ENCODE results near the gene TIMMDC1. TPM values are rescaled to one million over a fixed set of nuclear protein-coding genes. Genes with fewer than 3 reads are reported as not detected.
A peak's percentile ranks its signal among the peaks of the same experiment; 100 is the strongest.

TIMMDC1 gene, protein sequence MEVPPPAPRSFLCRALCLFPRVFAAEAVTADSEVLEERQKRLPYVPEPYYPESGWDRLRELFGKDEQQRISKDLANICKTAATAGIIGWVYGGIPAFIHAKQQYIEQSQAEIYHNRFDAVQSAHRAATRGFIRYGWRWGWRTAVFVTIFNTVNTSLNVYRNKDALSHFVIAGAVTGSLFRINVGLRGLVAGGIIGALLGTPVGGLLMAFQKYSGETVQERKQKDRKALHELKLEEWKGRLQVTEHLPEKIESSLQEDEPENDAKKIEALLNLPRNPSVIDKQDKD
- total RNA-seq: 100 to 1,000 TPM; 190 to 200 TPM
- long read RNA-seq, transcript TIMMDC1-208 (7 exons, 2,394 nt): major isoform, 99 of 108 reads
- long read RNA-seq, partial matches to known transcripts: 4 of 108 reads
- long read RNA-seq, other reads (novel, unspliced or antisense): 5 of 108 reads

- ATAC-seq (peak; percentile 99 to 100), DNase-seq (peak; percentile 97)
- intact Hi-C loops (cut with DNase I): loop anchor here in 1 of 2 donors (5.0 kb wide), 1 partner anchor 179 kb away; the partner anchor contains the start of gene COX17
Observed at GRCh38 chr3:119498186-119499011, at the start of gene TIMMDC1. Gene TIMMDC1 (plus strand): TSS chr3:119498547. CDS start chr3:119498734, 187 bp downstream.

GRCh38 chr3:119453822-119454221, 44.5 kb upstream of the TIMMDC1 start:
- intact Hi-C loops (cut with DNase I): no loop called here
- ATAC-seq: no peak
- DNase-seq: no peak

- no peak for DNase-seq
- no peak for ATAC-seq
- intact Hi-C loops (cut with DNase I): no loop called here
Observed at GRCh38 chr3:119456469-119456868, 41.9 kb upstream of the TIMMDC1 start.

DNA sequence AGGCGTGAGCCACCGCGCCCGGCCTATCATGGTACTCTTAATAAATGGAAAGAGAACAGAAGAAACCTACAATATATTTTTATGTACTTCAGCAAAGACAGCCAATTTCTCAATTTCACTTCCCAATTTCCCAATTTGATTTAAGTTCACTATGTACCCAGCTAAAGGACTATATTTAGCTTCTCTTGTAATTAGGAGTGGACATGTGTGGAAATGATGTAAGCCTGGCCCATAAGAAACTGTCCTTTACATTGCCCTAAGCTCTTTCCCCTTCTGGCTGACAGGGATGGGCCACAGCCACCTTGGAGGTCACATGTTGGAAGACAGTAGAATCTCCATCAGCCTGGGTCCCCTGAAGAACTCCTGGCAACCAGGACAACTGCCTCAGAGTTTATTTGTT, 41.1 kb upstream of the TIMMDC1 start:
- ATAC-seq (peak in 1 of 2 donors; percentile 72), DNase-seq (no peak)
- intact Hi-C loops (cut with DNase I): no loop called here

- DNase-seq (peak; percentile 100), ATAC-seq (peak; percentile 96 to 97)
- intact Hi-C loops (cut with DNase I): loop anchor here in 1 of 2 donors (10.0 kb wide), 1 partner anchor 169 kb away; the partner anchor contains the start of gene ARHGAP31
Observed at GRCh38 chr3:119463171-119464169, 34.9 kb upstream of the TIMMDC1 start, which contains the start of gene TMEM39A. Gene TMEM39A (minus strand): TSS chr3:119463615. CDS start chr3:119462074, 1,541 bp downstream.

DNA sequence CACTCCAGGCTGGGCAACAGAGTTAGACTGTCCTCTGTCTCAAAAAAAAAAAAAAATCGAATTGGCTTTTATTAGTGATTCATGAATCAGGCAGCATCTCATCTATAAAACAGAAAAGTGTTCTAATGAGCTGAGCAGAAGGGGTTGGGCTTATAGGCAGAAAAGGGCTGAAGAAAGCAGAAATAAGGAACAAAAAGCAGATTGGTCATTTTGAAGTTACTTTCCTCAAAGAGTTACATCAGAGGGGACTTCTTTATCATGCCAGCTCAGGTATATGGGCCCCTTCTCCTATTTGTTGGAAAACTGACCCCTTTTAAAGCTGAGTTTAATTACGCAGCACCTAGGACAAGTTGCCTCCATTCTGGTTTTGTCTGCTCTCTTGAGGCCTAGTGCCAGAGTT, 30.3 kb upstream of the TIMMDC1 start:
- DNase-seq (no peak), ATAC-seq (no peak)
- intact Hi-C loops (cut with DNase I): loop anchor here in 1 of 2 donors (10.0 kb wide), 1 partner anchor 173 kb away; the partner anchor contains the start of gene ARHGAP31

DNA sequence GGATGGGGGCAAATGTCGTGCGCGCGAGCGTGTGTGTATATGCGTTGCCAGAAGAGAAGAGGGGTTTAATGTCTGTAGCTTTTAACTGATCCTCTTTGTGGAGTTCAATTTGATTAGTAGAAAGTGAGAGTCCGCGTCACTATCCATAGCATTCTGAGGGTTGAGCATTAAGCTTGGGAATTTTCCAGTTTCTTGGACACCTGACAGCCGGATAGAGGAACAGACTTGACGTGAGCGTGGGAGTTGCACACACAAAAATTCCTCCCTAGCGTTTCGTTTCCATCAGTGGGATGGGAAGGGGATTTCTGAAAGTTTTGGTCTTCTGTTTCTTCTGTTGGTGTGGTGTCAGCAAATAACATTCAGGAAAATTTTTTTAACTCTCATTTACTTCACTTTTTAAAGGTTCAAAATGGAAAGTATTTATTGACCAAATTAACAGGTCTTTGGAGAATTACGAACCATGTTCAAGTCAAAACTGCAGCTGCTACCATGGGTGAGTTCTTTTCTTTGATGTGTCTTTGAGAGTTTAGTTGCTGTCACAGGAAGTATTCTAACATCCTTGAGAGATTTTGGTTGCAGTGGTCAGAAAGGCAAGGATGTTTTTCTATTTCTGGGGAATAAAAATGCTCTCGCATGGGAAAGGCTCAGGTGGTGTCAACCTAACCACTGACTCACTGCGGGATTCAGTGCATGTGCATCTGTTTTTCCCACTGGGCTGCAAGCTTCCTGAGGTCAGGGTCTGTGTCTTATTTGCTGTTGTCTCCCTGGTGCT, 28.7 kb upstream of the TIMMDC1 start:
- intact Hi-C loops (cut with DNase I): loop anchor here in 1 of 2 donors (10.0 kb wide), 1 partner anchor 175 kb away; the partner anchor contains the start of gene ARHGAP31
- DNase-seq: no peak
- ATAC-seq: peak in 1 of 2 donors; percentile 31

DNA sequence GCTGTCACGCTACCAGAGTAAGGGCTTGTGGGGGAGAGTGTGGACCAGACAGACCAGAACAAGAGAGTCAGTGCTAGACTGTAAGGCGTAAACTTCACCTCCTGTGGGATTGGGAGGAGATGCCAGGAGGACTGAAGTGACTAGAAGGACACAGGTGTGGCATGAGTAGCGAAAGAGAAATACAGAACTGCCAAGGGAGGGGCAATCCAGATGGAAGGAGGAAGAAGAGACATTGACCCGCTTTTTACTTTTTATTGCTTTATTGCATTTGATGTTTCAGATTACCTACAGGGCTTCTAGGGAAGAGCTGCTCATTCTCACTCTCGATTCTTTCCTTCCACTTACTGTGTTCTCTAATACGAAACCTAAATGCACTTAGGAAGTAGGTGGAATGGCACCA, 27.5 kb upstream of the TIMMDC1 start:
- DNase-seq: no peak
- intact Hi-C loops (cut with DNase I): no loop called here
- ATAC-seq: no peak

GRCh38 chr3:119481079-119481478, 17.3 kb upstream of the TIMMDC1 start:
- intact Hi-C loops (cut with DNase I): no loop called here
- DNase-seq (no peak), ATAC-seq (no peak)

- intact Hi-C loops (cut with DNase I): no loop called here
Observed at GRCh38 chr3:119483101-119483500, 15.2 kb upstream of the TIMMDC1 start.

DNA sequence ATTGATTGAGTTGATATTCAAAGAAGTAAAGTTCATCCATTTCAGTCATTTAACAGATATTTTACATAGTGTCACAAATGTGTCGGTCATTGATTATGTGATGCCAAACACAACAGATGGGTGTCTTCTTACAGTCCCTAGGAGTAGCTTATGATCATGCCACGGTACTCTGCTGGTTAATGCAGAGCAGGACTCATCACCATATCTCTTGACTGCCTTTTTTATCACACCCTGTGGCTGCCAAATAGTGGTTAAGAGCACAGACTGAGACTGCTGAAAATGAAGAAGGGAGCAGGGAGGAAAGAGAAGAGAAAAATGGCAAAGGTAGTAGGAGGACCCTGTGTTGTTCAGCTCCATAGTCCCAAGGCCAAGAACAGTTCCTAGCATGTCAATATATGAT, 12.8 kb upstream of the TIMMDC1 start:
- intact Hi-C loops (cut with DNase I): no loop called here
- peak; percentile 59 to 72 for ATAC-seq
- no peak for DNase-seq

More at GRCh38 chr3:119483101-119483500, 15.2 kb upstream of the TIMMDC1 start:
- DNase-seq (no peak), ATAC-seq (no peak)

- no peak for DNase-seq
- intact Hi-C loops (cut with DNase I): no loop called here
- ATAC-seq: no peak
Observed at GRCh38 chr3:119490153-119490552, 8.2 kb upstream of the TIMMDC1 start.

- ATAC-seq: no peak
- intact Hi-C loops (cut with DNase I): no loop called here
Observed at GRCh38 chr3:119492128-119492527, 6.2 kb upstream of the TIMMDC1 start.

DNA sequence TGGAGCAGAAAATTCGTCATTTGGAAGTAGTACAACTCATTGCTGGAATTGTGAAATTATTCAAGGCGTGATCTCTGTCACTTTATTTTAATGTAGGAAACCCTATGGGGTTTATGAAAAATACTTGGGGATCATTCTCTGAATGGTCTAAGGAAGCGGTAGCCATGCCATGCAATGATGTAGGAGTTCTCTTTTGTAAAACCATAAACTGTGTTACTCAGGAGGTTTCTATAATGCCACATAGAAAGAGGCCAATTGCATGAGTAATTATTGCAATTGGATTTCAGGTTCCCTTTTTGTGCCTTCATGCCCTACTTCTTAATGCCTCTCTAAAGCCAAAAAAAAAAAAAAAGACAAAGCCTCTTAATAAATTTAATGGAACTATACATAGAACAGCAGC, 5.5 kb upstream of the TIMMDC1 start:
- intact Hi-C loops (cut with DNase I): no loop called here
- no peak for DNase-seq
- no peak for ATAC-seq

More at GRCh38 chr3:119492128-119492527, 6.2 kb upstream of the TIMMDC1 start:
- no peak for DNase-seq

DNA sequence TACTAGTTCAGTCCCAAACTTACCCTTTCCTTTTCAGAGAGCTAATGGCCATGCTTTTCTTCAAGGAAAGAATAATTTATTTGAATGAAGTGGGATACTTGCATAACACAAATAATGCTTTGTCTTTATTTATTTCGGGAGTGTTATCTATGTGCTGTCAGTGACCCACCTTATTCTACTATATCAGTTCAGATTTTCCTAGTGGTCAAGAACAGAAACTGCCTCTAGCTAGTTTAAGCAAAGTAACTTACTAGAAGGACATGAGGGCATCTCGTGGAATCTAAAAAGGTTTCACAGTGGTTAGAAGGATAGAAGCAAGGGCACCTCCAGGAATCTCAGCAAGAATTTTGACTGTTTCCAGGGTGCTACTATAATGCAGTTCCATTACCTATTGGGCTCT, 3.8 kb upstream of the TIMMDC1 start:
- intact Hi-C loops (cut with DNase I): no loop called here
- no peak for DNase-seq
- no peak for ATAC-seq

DNA sequence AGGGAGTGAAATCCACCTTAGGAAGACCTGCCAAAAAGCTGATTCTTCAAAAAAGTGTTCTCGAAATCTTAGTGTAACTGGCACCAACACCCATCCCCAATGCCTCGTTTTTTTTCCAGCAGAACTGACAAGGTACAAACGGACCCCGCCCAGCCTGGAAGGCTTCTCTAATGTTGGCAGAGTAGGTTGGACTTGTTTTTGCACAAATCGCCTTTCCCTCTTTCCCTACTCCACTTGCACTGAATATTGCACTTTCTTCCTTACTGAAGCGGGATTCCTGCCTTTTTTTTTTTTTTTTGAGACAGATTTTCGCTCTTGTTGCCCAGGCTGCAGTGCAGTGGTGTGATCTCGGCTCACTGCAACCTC, 544 bp upstream of the TIMMDC1 start:
- DNase-seq (peak; percentile 42), ATAC-seq (peak; percentile 5 to 29)
- intact Hi-C loops (cut with DNase I): loop anchor here in 1 of 2 donors (5.0 kb wide), 1 partner anchor 179 kb away; the partner anchor contains the start of gene COX17

DNA sequence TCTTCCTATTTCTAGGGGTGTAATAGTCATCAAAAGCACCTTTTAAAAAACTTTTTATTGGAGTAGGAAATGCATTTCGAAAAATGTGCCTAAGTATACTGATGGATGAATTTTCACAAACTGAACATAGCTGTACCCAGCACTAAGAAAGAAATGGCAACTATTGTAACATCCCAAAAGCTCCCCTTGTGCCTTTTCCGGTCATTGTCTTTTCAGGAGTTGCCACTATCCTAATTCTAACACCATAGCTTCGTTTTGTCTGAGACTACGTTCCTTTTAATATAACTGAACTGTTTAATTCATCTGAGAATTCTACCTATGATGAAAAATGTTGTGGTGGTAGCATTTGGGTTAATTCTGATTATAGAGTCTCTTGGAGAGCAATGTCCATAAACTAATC, 1.9 kb downstream of the TIMMDC1 start:
- DNase-seq (no peak), ATAC-seq (no peak)
- intact Hi-C loops (cut with DNase I): no loop called here

GRCh38 chr3:119500901-119501300, 2.6 kb downstream of the TIMMDC1 start:
- intact Hi-C loops (cut with DNase I): no loop called here
- ATAC-seq: no peak
- no peak for DNase-seq
